Stimulated activated CD4-positive, alpha-beta T cell treated with anti-CD3 and anti-CD28 coated beads, Interleukin-4, amount 100 ng/mL, for 48 hours (primary cell): ENCODE data around the gene RBFOX2.

ENCODE experiments used
- DNase-seq, 2 donors: peaks; one replicate each; pipeline ENCODE4 v3.0.0-alpha.2; 2020; ENCODE audit warnings: low read depth in 2 of 2

Gene RBFOX2

GRCh38 chr22:35973388-35973787, 55.2 kb downstream of the RBFOX2 start:
- no peak for DNase-seq

- DNase-seq: no peak
These were observed 56.1 kb downstream of the RBFOX2 start for GRCh38 chr22:35972559-35972958.

GRCh38 chr22:35971456-35972119, 57.0 kb downstream of the RBFOX2 start:
- DNase-seq: no peak

GRCh38 chr22:35970616-35971455, 57.8 kb downstream of the RBFOX2 start:
- DNase-seq: no peak

- no peak for DNase-seq
These were observed 61.6 kb downstream of the RBFOX2 start for GRCh38 chr22:35967046-35967397.

- DNase-seq: no peak
These were observed 62.1 kb downstream of the RBFOX2 start for GRCh38 chr22:35966314-35967045.

- no peak for DNase-seq
These were observed 65.3 kb downstream of the RBFOX2 start for GRCh38 chr22:35963237-35963810.

- DNase-seq: no peak
These were observed 66.9 kb downstream of the RBFOX2 start for GRCh38 chr22:35961480-35962295.

- no peak for DNase-seq
These were observed 67.8 kb downstream of the RBFOX2 start for GRCh38 chr22:35960854-35961253.

- DNase-seq: no peak
These were observed 69.4 kb downstream of the RBFOX2 start for GRCh38 chr22:35959121-35959800.

- no peak for DNase-seq
These were observed 70.3 kb downstream of the RBFOX2 start for GRCh38 chr22:35958334-35958733.

GRCh38 chr22:35957589-35957988, 71.0 kb downstream of the RBFOX2 start:
- DNase-seq: no peak

GRCh38 chr22:35956850-35957249, 71.8 kb downstream of the RBFOX2 start:
- no peak for DNase-seq

- no peak for DNase-seq
These were observed 73.1 kb downstream of the RBFOX2 start for GRCh38 chr22:35955546-35955945.

- no peak for DNase-seq
These were observed 76.0 kb downstream of the RBFOX2 start for GRCh38 chr22:35952576-35952975.

GRCh38 chr22:35950262-35950661, 78.4 kb downstream of the RBFOX2 start:
- DNase-seq: no peak

GRCh38 chr22:35949243-35949642, 79.4 kb downstream of the RBFOX2 start:
- DNase-seq: no peak

- no peak for DNase-seq
These were observed 80.7 kb downstream of the RBFOX2 start for GRCh38 chr22:35947794-35948425.

GRCh38 chr22:35944458-35944857, 84.2 kb downstream of the RBFOX2 start:
- DNase-seq: no peak

GRCh38 chr22:35940166-35940565, 88.5 kb downstream of the RBFOX2 start:
- no peak for DNase-seq
